ENCODE results near the gene SMAD4.

Gene SMAD4

DNA sequence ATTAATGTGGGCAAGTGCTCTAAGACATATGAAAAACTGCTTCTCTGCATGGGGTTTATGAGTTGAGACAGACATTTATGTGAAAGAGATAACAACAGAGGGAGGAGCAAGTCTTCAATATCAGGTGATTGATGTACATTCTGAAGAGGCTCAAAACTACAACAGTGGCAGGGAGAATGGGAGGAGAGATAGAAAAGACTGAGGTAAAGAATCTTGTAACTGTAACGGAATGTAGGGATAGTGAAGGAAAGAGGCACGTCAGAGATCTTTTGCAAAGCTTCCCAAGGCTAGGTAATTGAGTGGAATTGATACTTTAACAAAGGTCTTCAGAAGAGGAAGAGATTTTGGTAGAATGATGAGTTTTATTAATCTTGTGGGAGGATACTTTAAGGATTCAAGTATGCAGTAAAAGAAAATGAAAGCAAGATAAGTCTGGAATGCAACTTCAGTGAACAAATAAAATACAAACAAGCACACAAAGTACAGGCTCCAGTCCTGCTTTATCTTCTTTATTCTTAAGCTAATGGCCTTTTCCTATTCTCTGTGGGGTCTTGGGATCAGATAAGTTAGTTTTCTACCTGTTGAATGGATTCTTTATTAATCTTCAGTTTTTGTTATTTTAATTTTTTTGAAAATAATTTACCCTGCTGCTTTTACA is 15.0 kb downstream of the SMAD4 start:
- Histone ChIP-seq H3K36me3 (ENCODE audit: insufficient read depth) (no peaks in the 10 kb centered on the region; the same call in 1 of the 2 replicates), H3K79me2 (ENCODE audit: insufficient read depth, low read depth) (peaks cover 77% of the 10 kb centered on the region), H3K27ac (no peak overlapping the region), H3K4me2 (peak overlapping the region; percentile 10; the same call in 1 of the 2 replicates), H2AFZ (ENCODE audit: low read depth) (no peak overlapping the region), H3K4me1 (ENCODE audit: low read depth, poor library complexity, severe bottlenecking) (peaks cover 14% of the 10 kb centered on the region), H4K20me1 (ENCODE audit: insufficient read depth) (peaks cover 16% of the 10 kb centered on the region), H3K9ac (no peak overlapping the region), H3K4me3 (IDR thresholded peaks at IDR 0.05; ENCODE audit: insufficient read depth, low read depth, low read length) (no peak overlapping the region), H3K27me3 (ENCODE audit: insufficient read depth, low read depth) (no peaks in the 10 kb centered on the region)
- TF ChIP-seq CTCF (conservative IDR thresholded peaks at IDR 0.05; ENCODE audit: low read depth, low read length) = no peak

DNA sequence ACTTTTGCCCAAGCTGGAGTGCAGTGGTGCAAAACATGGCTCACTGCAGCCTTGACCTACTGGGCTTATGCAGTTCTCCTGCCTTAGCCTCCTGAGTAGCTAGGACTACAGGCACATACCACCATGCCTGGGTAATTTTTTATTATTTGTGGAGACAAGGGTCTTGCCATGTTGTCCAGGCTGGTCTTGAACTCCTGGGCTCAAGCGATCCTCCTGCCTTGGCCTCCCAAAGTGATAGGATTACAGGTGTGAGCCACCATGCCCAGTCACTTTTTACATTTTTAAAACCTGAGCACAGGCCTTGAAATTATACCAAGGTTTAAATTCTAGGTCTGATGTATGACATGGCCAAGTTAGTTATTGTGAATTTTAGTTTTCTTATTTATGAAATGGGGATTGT is 18.2 kb downstream of the SMAD4 start:
- Histone ChIP-seq H3K27ac (no peak overlapping the region), H4K20me1 (ENCODE audit: insufficient read depth) (peaks cover 16% of the 10 kb centered on the region), H3K4me1 (ENCODE audit: low read depth, poor library complexity, severe bottlenecking) (peaks cover 21% of the 10 kb centered on the region), H3K4me3 (IDR thresholded peaks at IDR 0.05; ENCODE audit: insufficient read depth, low read depth, low read length) (no peak overlapping the region), H3K36me3 (ENCODE audit: insufficient read depth) (no peaks in the 10 kb centered on the region; the same call in 1 of the 2 replicates), H3K79me2 (ENCODE audit: insufficient read depth, low read depth) (peaks cover 46% of the 10 kb centered on the region), H2AFZ (ENCODE audit: low read depth) (no peak overlapping the region), H3K4me2 (no peak overlapping the region), H3K9ac (no peak overlapping the region), H3K27me3 (ENCODE audit: insufficient read depth, low read depth) (no peaks in the 10 kb centered on the region)
- TF ChIP-seq CTCF (conservative IDR thresholded peaks at IDR 0.05; ENCODE audit: low read depth, low read length) = no peak

DNA sequence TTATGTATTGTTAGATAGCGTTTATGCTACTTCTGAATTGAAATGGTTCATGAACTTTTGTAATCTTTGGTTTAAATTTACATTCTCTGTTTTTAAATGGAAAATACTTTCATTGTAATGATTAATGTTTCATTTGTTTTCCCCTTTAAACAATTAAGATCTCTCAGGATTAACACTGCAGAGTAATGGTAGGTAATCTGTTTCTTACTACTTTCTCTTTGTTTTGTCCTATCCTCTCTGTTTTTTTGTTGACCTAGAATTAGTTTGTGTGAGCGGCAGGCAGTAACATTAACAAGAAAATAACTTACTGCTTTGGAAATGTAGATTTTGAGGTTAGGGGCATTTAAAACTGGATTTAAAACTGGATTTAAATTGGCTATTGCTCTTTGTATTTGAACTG is 19.1 kb downstream of the SMAD4 start:
- Histone ChIP-seq H3K9ac (no peak overlapping the region), H2AFZ (ENCODE audit: low read depth) (no peak overlapping the region), H3K4me3 (IDR thresholded peaks at IDR 0.05; ENCODE audit: insufficient read depth, low read depth, low read length) (no peak overlapping the region), H3K4me2 (no peak overlapping the region), H3K79me2 (ENCODE audit: insufficient read depth, low read depth) (peaks cover 38% of the 10 kb centered on the region; the same call in 1 of the 2 replicates), H3K4me1 (ENCODE audit: low read depth, poor library complexity, severe bottlenecking) (peaks cover 29% of the 10 kb centered on the region), H3K27me3 (ENCODE audit: insufficient read depth, low read depth) (no peaks in the 10 kb centered on the region), H4K20me1 (ENCODE audit: insufficient read depth) (peaks cover 8% of the 10 kb centered on the region), H3K27ac (no peak overlapping the region), H3K36me3 (ENCODE audit: insufficient read depth) (no peaks in the 10 kb centered on the region; the same call in 1 of the 2 replicates)
- TF ChIP-seq CTCF (conservative IDR thresholded peaks at IDR 0.05; ENCODE audit: low read depth, low read length) = no peak

DNA sequence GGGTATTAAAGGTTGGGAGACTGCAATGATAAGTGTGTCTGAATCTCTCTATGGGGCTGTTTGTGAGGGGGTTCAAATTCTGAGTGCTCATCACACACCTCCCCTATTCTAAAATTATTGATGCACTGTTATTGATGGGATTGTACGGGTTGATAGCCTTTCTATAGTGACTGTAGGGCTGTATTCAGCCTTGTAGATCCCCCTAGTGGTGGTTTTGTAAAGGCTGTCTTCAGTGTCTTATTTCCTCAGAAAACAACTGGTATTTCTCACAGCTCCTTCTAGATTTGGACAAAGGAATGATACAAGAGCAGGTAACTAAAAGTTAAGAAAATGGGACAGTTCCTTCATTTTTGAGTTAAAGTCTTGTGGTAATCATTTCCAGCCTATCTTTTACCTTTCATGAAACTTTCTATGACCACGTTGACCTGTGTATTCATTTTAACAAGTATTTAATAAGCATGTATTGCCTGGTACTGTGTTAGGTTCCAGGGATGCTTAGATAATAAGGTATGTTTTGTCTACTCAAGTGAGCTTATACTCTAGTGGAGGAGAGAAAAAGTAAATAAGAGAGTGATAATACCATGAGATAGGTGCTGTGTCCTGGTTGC is 21.2 kb downstream of the SMAD4 start:
- Histone ChIP-seq H3K36me3 (ENCODE audit: insufficient read depth) (no peaks in the 10 kb centered on the region; the same call in 1 of the 2 replicates), H3K79me2 (ENCODE audit: insufficient read depth, low read depth) (peaks cover 20% of the 10 kb centered on the region; the same call in 1 of the 2 replicates), H3K4me2 (no peak overlapping the region), H3K27ac (no peak overlapping the region), H3K9ac (no peak overlapping the region), H4K20me1 (ENCODE audit: insufficient read depth) (no peaks in the 10 kb centered on the region; the same call in 1 of the 2 replicates), H3K4me3 (IDR thresholded peaks at IDR 0.05; ENCODE audit: insufficient read depth, low read depth, low read length) (no peak overlapping the region), H2AFZ (ENCODE audit: low read depth) (no peak overlapping the region), H3K4me1 (ENCODE audit: low read depth, poor library complexity, severe bottlenecking) (peaks cover 25% of the 10 kb centered on the region), H3K27me3 (ENCODE audit: insufficient read depth, low read depth) (no peaks in the 10 kb centered on the region)
- peak; percentile 95 for TF ChIP-seq CTCF (conservative IDR thresholded peaks at IDR 0.05; ENCODE audit: low read depth, low read length)
